DMS114 treated with DMSO at 0.1 percent for 48 hours (cell line): Measurements from ENCODE around the gene NR1H2.
"Not testable (repeated sequence)": the region's sequence is repeated elsewhere in the genome, so short reads cannot be mapped to it uniquely, and the experiment has no call there.

ENCODE experiments used
- DNase-seq: peaks from one replicate; lab custom pipeline; 2025; ENCODE audit not compliant: unreplicated experiment; lab: John Stamatoyannopoulos, UW

Gene NR1H2

GRCh38 chr19:50377517-50377916, 1.3 kb downstream of the NR1H2 start:
- no peak for DNase-seq

GRCh38 chr19:50378169-50378862, 2.1 kb downstream of the NR1H2 start:
- DNase-seq, result no peak

- no peak for DNase-seq
These were observed 2.6 kb downstream of the NR1H2 start for GRCh38 chr19:50378863-50379236.

- no peak for DNase-seq
These were observed 3.3 kb downstream of the NR1H2 start for GRCh38 chr19:50379602-50380001.

- no peak for DNase-seq
These were observed 3.9 kb downstream of the NR1H2 start for GRCh38 chr19:50380137-50380536.

- no peak for DNase-seq
These were observed 4.5 kb downstream of the NR1H2 start for GRCh38 chr19:50380751-50381151.

GRCh38 chr19:50381881-50382729, 5.8 kb downstream of the NR1H2 start:
- no peak for DNase-seq

- no peak for DNase-seq
These were observed 7.0 kb downstream of the NR1H2 start for GRCh38 chr19:50383001-50383851.

- peak; percentile 87 for DNase-seq
These were observed 7.8 kb downstream of the NR1H2 start, which contains the start of gene POLD1 for GRCh38 chr19:50383852-50384684. TSS of gene POLD1 (plus strand) at chr19:50384347. CDS start at chr19:50398852, 14,505 bp downstream.

- no peak for DNase-seq
These were observed 8.7 kb downstream of the NR1H2 start for GRCh38 chr19:50384685-50385535.

- DNase-seq, result no peak
These were observed 11.1 kb downstream of the NR1H2 start for GRCh38 chr19:50387176-50387867.

GRCh38 chr19:50387868-50388245, 11.6 kb downstream of the NR1H2 start:
- DNase-seq, result no peak

- DNase-seq, result not testable (repeated sequence)
These were observed 14.0 kb downstream of the NR1H2 start for GRCh38 chr19:50390295-50390694.

- not testable (repeated sequence) for DNase-seq
These were observed 14.7 kb downstream of the NR1H2 start for GRCh38 chr19:50390952-50391351.

GRCh38 chr19:50392759-50393158, 16.5 kb downstream of the NR1H2 start:
- DNase-seq, result no peak

GRCh38 chr19:50393589-50393988, 17.3 kb downstream of the NR1H2 start:
- DNase-seq, result no peak

- DNase-seq, result no peak
These were observed 17.8 kb downstream of the NR1H2 start for GRCh38 chr19:50394017-50394416.

GRCh38 chr19:50398675-50399367, 22.6 kb downstream of the NR1H2 start:
- no peak for DNase-seq
